ENCODE measurements around the gene AKT2. TPM values are rescaled to one million over a fixed set of nuclear protein-coding genes. Genes with fewer than 3 reads are reported as not detected.

The AKT2 gene
- total RNA-seq, 1 experiment from 2014 or later: 150 TPM

GRCh38 chr19:40305403-40305802 is 20.3 kb upstream of the AKT2 start:
- Histone ChIP-seq H3K79me1 (ENCODE audit: insufficient read depth, low read depth, low read length, poor library complexity, severe bottlenecking) (no peaks in the 10 kb centered on the region), H3K56ac (ENCODE audit: insufficient read length, low read depth, low read length) (no peak overlapping the region), H4K8ac (replicated peaks; ENCODE audit: insufficient read length, low read depth, low read length) (no peak overlapping the region), H3T11ph (ENCODE audit: low read length) (no peak overlapping the region), H3K4me1 (ENCODE audit: insufficient read depth, low read length) (no peaks in the 10 kb centered on the region), H4K91ac (ENCODE audit: insufficient read length, low read depth, low read length) (no peak overlapping the region), H3K9me3 (ENCODE audit: control insufficient read depth, low read depth, low read length) (no peaks in the 10 kb centered on the region), H3K23me2 (ENCODE audit: insufficient read length, low read depth, low read length, poor library complexity, severe bottlenecking) (no peaks in the 10 kb centered on the region), H2BK5ac (ENCODE audit: insufficient read length, low read length) (no peak overlapping the region), H3K4ac (ENCODE audit: low read depth, low read length) (no peak overlapping the region), H3K79me2 (ENCODE audit: insufficient read depth, low read length) (no peaks in the 10 kb centered on the region), H3K14ac (ENCODE audit: insufficient read depth, low read length) (no peak overlapping the region), H4K20me1 (ENCODE audit: control insufficient read depth, insufficient read depth, insufficient read length) (no peaks in the 10 kb centered on the region), H3K18ac (ENCODE audit: insufficient read length, low read depth, low read length) (no peak overlapping the region), H2BK12ac (ENCODE audit: insufficient read length, low read depth, low read length) (no peak overlapping the region), H3K4me2 (ENCODE audit: insufficient read depth, insufficient read length, low read length) (no peak overlapping the region), H3K23ac (ENCODE audit: insufficient read length, low read depth, low read length) (no peak overlapping the region), H3K27ac (ENCODE audit: insufficient read length, low read depth, low read length) (no peak overlapping the region), H2BK15ac (ENCODE audit: low read depth, low read length) (no peak overlapping the region), H2BK120ac (ENCODE audit: low read depth, low read length, poor library complexity, severe bottlenecking) (no peak overlapping the region), H4K5ac (ENCODE audit: insufficient read length, low read depth, low read length) (no peak overlapping the region), H3K27me3 (ENCODE audit: insufficient read depth, low read length) (no peaks in the 10 kb centered on the region), H3K9ac (ENCODE audit: extremely low read depth, insufficient read length, low read length) (no peak overlapping the region), H2BK20ac (ENCODE audit: low read depth, low read length, poor library complexity, severe bottlenecking) (no peak overlapping the region), H2AK5ac (ENCODE audit: insufficient read length, low read length) (no peak overlapping the region), H2AFZ (ENCODE audit: low read length) (no peak overlapping the region)
- no CpG with 5 or more reads among the region's 5 CpGs for WGBS (ENCODE audit: extremely low coverage, insufficient read length, low lambda C conversion rate)
- peak; percentile 79 for DNase-seq
- TF ChIP-seq CTCF (conservative IDR thresholded peaks at IDR 0.05): peak; percentile 87
- H3K27ac Mint-ChIP-seq: no peak overlapping the region
- H3K4me1 Mint-ChIP-seq: peaks cover 9 to 13% of the 10 kb centered on the region in 2 experiments
- no peaks in the 10 kb centered on the region for H3K9me3 Mint-ChIP-seq
- no peaks in the 10 kb centered on the region for H3K36me3 Mint-ChIP-seq (ENCODE audit: insufficient read depth in 1 of 3, low read depth in 3 of 3)
- no peak overlapping the region for H3K4me3 Mint-ChIP-seq
- peaks cover 2% of the 10 kb centered on the region; the same call in 1 of the 2 replicates for H3K27me3 Mint-ChIP-seq (ENCODE audit: low read depth)
